GM12878 (cell line): Measurements from ENCODE around the gene ARHGAP1. TPM values are rescaled to one million over a fixed set of nuclear protein-coding genes. Genes with fewer than 3 reads are reported as not detected.

Experiments
- ATAC-seq: fragments of 200-7000 bp; cut with Tn5 transposase; 3 replicates; pipeline ENCODE4 v1.9.1; 2020; ENCODE audit warnings: mild to moderate bottlenecking, moderate library complexity
- BruUV-seq: library from RNA; stranded (reverse); fragments of 400-500 nt; replicated peaks from 2 replicates; lab custom pipeline; 2021; lab: Mats Ljungman, UMichigan
- CTCF ChIA-PET: fragments of 300-600 bp; sonication (Branson Sonifier 250); formaldehyde crosslinking; extraction: SDS; loops from one replicate; lab custom pipeline; 2021; ENCODE audit warnings: inconsistent platforms; lab: Yijun Ruan, JAX
- POLR2A ChIA-PET: fragments of 350-600 bp; formaldehyde crosslinking; extraction: SDS; loops from one replicate; lab custom pipeline; 2021; ENCODE audit warnings: inconsistent platforms; lab: Charles Lee
- RAD21 ChIA-PET: fragments of 300-600 bp; sonication (Branson Sonifier 250); formaldehyde crosslinking; loops from one replicate; lab custom pipeline; 2023; ENCODE audit warnings: antibody characterized with exemption; ENCODE audit not compliant: unreplicated experiment; lab: Charles Lee
- SMC1A ChIA-PET: fragments of 300-600 bp; sonication (Branson Sonifier 250); formaldehyde crosslinking; loops from one replicate; lab custom pipeline; 2023; ENCODE audit not compliant: unreplicated experiment, uncharacterized antibody; lab: Charles Lee
- DNase-seq: peaks from one replicate; pipeline ENCODE4 v3.0.0-alpha.2; 2011; ENCODE audit warnings: low read depth, low spot score
- FAIRE-seq: peaks from 3 replicates; lab custom pipeline; 2011; peaks lifted over from hg19 to GRCh38; lab: Jason Lieb, UNC
- H2AFZ ChIP-seq: 2 replicates; pipeline ENCODE4 v1.6.0; 2011; ENCODE audit warnings: low read depth, low read length, control low read depth; ENCODE audit not compliant: control insufficient read depth
- H3K27ac ChIP-seq: 2 replicates; pipeline ENCODE4 v1.5.1; 2011; ENCODE audit warnings: control low read depth; ENCODE audit not compliant: control insufficient read depth, insufficient read depth
- H3K27me3 ChIP-seq, 2 experiments: replicated peaks in 1 of 2; 2 replicates each; pipeline versions ENCODE4 v1.6.0 to v1.6.1; 2011; ENCODE audit warnings: low read length in 1 of 2; ENCODE audit not compliant: control insufficient read depth in 2 of 2, insufficient read depth in 2 of 2
- H3K36me3 ChIP-seq, 2 experiments: 2 replicates each; pipeline ENCODE4 v1.5.1; 2011; ENCODE audit warnings: low read length in 1 of 2; ENCODE audit not compliant: control insufficient read depth in 2 of 2, insufficient read depth in 2 of 2
- H3K4me1 ChIP-seq: 2 replicates; pipeline ENCODE4 v1.6.1; 2011; ENCODE audit warnings: mild to moderate bottlenecking, low read length, moderate library complexity, mixed read lengths; ENCODE audit not compliant: control insufficient read depth, insufficient read depth
- H3K4me2 ChIP-seq: 2 replicates; pipeline ENCODE4 v1.6.0; 2011; ENCODE audit warnings: control low read depth; ENCODE audit not compliant: control insufficient read depth, insufficient read depth
- H3K4me3 ChIP-seq: fragments of 200-600 bp; sonication (generic); 2 replicates; pipeline ENCODE4 v1.5.1; 2016
- H3K79me2 ChIP-seq: 2 replicates; pipeline ENCODE4 v1.6.0; 2011; ENCODE audit warnings: low read length; ENCODE audit not compliant: control insufficient read depth, insufficient read depth
- H3K9ac ChIP-seq: 2 replicates; pipeline ENCODE4 v1.8.0; 2011; ENCODE audit warnings: low read length, control low read depth, mixed read lengths; ENCODE audit not compliant: control insufficient read depth, insufficient read depth
- H3K9me3 ChIP-seq: replicated peaks from 3 replicates; pipeline ENCODE4 v1.5.1; 2011; ENCODE audit warnings: mild to moderate bottlenecking, low read length; ENCODE audit not compliant: control insufficient read depth, insufficient read depth
- H4K20me1 ChIP-seq: 2 replicates; pipeline ENCODE4 v1.6.0; 2011; ENCODE audit not compliant: control insufficient read depth, insufficient read depth
- CBFB ChIP-seq: IDR thresholded peaks from 2 replicates; pipeline ENCODE4 v1.6.1; 2016; ENCODE audit warnings: antibody characterized with exemption, low read depth
- CEBPB ChIP-seq, 2 experiments: fragments of 150-350 bp in 1 of 2; IDR thresholded peaks; 2 replicates each; pipeline ENCODE4 v1.6.1; 2012 to 2014; ENCODE audit warnings: low read depth in 2 of 2, low read length in 2 of 2, borderline replicate concordance in 1 of 2, inconsistent platforms in 1 of 2
- ESRRA ChIP-seq: IDR thresholded peaks from 2 replicates; pipeline ENCODE4 v1.6.1; 2012; ENCODE audit warnings: mild to moderate bottlenecking, low read length, improper control_type of control experiment
- IKZF1 ChIP-seq: fragments of 450-650 bp; conservative IDR thresholded peaks from 2 replicates; pipeline ENCODE4 v1.6.1; 2017; ENCODE audit warnings: antibody characterized with exemption, mild to moderate bottlenecking
- KLF5 ChIP-seq: fragments of 450-650 bp; IDR thresholded peaks from 2 replicates; pipeline ENCODE4 v1.6.1; 2014; ENCODE audit warnings: mild to moderate bottlenecking; ENCODE audit not compliant: partially characterized antibody
- NFYA ChIP-seq: IDR thresholded peaks from 2 replicates; pipeline ENCODE4 v1.6.1; 2011; ENCODE audit warnings: low read depth, mild to moderate bottlenecking, low read length, improper control_type of control experiment, borderline replicate concordance
- WRNIP1 ChIP-seq: IDR thresholded peaks from 2 replicates; pipeline ENCODE4 v1.6.1; 2011; ENCODE audit warnings: low read depth, low read length, improper control_type of control experiment, borderline replicate concordance
- WGBS: methylation state at CpG from one replicate; pipeline ENCODE4 v1.1.6; 2016; ENCODE audit warnings: low lambda C conversion rate; ENCODE audit not compliant: insufficient replicate concordance, insufficient coverage; ENCODE audit errors: missing lambda C conversion rate; 5-methylcytosine and 5-hydroxymethylcytosine counted together
- in situ Hi-C: fragments of 300-500 bp; cut with MboI; formaldehyde crosslinking; loops from 9 replicates; pipeline ENCODE4 v1.14.3; 2018; ENCODE audit warnings: mixed read lengths
- intact Hi-C: fragments of 100-400 bp; cut with micrococcal nuclease; formaldehyde crosslinking; loops from one replicate; pipeline ENCODE4 v1.14.2; 2022; ENCODE audit not compliant: unreplicated experiment
- polyA plus RNA-seq, 11 experiments: library from polyadenylated mRNA; depleted of rRNA in 4 of 11; unstranded in 6 of 11; stranded (reverse) in 5 of 11; fragments of >200 nt; fragmentation: Nextera tagmentation in 4 of 11; fragmentation: Illumina TruSeq in 1 of 11; extraction: Ambion mirVana in 4 of 11; extraction: Trizol in 1 of 11; gene quantifications; 1 replicate in 1 of 11; 2 replicates in 10 of 11; pipeline versions ENCODE4 v1.2.1 to v1.2.3, GENCODE V29; 2011 to 2016; ENCODE audit warnings: inconsistent platforms in 2 of 11, missing spikeins in 2 of 11, low read depth in 1 of 11
- total RNA-seq, 4 experiments: library from RNA; depleted of rRNA in 3 of 4; stranded (reverse); fragments of >200 nt in 3 of 4; fragmentation: Illumina TruSeq in 1 of 4; extraction: Trizol in 1 of 4; gene quantifications; 2 replicates each; pipeline versions ENCODE4 v1.2.1 to v1.2.3, GENCODE V29; 2013 to 2021
- TF ChIP-seq, protein P1 (sequence below): fragments of 450-650 bp; IDR thresholded peaks from 2 replicates; pipeline ENCODE4 v1.6.1; 2017; ENCODE audit warnings: mild to moderate bottlenecking, low read depth, inconsistent platforms; ENCODE audit not compliant: poor library complexity, severe bottlenecking
- TF ChIP-seq, protein P2 (sequence below): IDR thresholded peaks from 2 replicates; pipeline ENCODE4 v1.6.1; 2011; ENCODE audit warnings: borderline replicate concordance, low read depth, mild to moderate bottlenecking, moderate library complexity, low read length; ENCODE audit not compliant: insufficient read depth, poor library complexity, severe bottlenecking

Gene ARHGAP1
- total and polyA plus RNA-seq, 10 of the 15 experiments (the other 5 are each of a cell fraction or from before 2014, with no cell fraction given) = 4.3 to 45.5 (median 23.2) TPM

DNA sequence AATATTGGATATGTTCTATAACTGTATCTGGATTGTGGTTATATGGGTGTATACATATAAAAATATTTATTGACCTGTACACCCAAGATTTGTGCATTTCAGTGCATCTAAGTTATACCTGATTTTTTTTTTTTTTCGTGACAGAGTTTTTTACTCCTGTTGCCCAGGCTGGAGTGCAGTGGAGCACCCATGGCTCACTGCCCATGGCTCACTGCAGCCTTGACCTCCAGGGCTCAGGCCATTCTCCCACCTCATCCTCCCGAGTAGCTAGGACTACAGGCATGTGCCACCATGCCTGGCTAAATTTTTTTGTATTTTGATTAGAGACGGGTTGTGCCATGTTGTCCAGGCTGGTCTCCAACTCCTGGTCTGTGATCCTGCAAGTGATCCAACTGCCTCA lies 58.8 kb downstream of the ARHGAP1 start:
- no peak for TF ChIP-seq CEBPB (IDR thresholded peaks at IDR 0.05; ENCODE audit: borderline replicate concordance in 1 of 2, low read depth in 2 of 2, low read length in 2 of 2)
- TF ChIP-seq, protein P1, sequence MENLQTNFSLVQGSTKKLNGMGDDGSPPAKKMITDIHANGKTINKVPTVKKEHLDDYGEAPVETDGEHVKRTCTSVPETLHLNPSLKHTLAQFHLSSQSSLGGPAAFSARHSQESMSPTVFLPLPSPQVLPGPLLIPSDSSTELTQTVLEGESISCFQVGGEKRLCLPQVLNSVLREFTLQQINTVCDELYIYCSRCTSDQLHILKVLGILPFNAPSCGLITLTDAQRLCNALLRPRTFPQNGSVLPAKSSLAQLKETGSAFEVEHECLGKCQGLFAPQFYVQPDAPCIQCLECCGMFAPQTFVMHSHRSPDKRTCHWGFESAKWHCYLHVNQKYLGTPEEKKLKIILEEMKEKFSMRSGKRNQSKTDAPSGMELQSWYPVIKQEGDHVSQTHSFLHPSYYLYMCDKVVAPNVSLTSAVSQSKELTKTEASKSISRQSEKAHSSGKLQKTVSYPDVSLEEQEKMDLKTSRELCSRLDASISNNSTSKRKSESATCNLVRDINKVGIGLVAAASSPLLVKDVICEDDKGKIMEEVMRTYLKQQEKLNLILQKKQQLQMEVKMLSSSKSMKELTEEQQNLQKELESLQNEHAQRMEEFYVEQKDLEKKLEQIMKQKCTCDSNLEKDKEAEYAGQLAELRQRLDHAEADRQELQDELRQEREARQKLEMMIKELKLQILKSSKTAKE = no peak
- TF ChIP-seq IKZF1 = no peak
- TF ChIP-seq, protein P2, sequence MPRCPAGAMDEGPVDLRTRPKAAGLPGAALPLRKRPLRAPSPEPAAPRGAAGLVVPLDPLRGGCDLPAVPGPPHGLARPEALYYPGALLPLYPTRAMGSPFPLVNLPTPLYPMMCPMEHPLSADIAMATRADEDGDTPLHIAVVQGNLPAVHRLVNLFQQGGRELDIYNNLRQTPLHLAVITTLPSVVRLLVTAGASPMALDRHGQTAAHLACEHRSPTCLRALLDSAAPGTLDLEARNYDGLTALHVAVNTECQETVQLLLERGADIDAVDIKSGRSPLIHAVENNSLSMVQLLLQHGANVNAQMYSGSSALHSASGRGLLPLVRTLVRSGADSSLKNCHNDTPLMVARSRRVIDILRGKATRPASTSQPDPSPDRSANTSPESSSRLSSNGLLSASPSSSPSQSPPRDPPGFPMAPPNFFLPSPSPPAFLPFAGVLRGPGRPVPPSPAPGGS = no peak
- no peak for TF ChIP-seq KLF5
- no peak for TF ChIP-seq WRNIP1
- TF ChIP-seq CBFB = no peak
- TF ChIP-seq ESRRA = no peak
- no peak for TF ChIP-seq NFYA
- TF ChIP-seq, all 136 proteins: peak for 0
- in situ Hi-C loops (no loop called here), intact Hi-C loops (no loop called here)
- Histone ChIP-seq H3K79me2 (no peaks in the 10 kb centered on the region), H2AFZ (no peak overlapping the region), H4K20me1 (no peaks in the 10 kb centered on the region), H3K9me3 (no peaks in the 10 kb centered on the region), H3K4me2 (no peak overlapping the region), H3K36me3 (peaks cover 0 to 1% of the 10 kb centered on the region in 2 experiments; a peak in 2 of 4 replicates), H3K9ac (no peak overlapping the region), H3K27ac (no peak overlapping the region), H3K4me3 (no peak overlapping the region), H3K27me3 (no peaks in the 10 kb centered on the region), H3K4me1 (no peaks in the 10 kb centered on the region)
- ChIA-PET SMC1A (interaction anchor here (1.3 kb wide), 1 partner anchor 22 kb away, joined by 3 read pairs; no protein-coding TSS in a partner anchor), CTCF (no interaction called here), RAD21 (interaction anchor here (0.7 kb wide), 1 partner anchor 48 kb away, joined by 3 read pairs; the partner anchor contains the start of gene AMBRA1), POLR2A (interaction anchor here (0.6 to 0.8 kb wide), 2 partner anchors 102 to 683 kb away, joined by 3 to 4 read pairs; no protein-coding TSS in a partner anchor)
- 91% methylated on average over 3 of the region's 3 CpGs for WGBS
- FAIRE-seq = no peak
- ATAC-seq = no peak
- no peak for DNase-seq
- BruUV-seq = no TSS peak
